Right hindlimb (tissue), 1 donor: Measurements from ENCODE around the gene CDK5.
"Not testable (repeated sequence)": the region's sequence is repeated elsewhere in the genome, so short reads cannot be mapped to it uniquely, and the experiment has no call there.

Source experiments
- DNase-seq: peaks from one replicate; pipeline ENCODE4 v3.0.0-alpha.2; 2018

The CDK5 gene

GRCh38 chr7:151056283-151056665 is 1.4 kb downstream of the CDK5 start:
- DNase-seq: no peak

GRCh38 chr7:151053751-151054150 is 3.9 kb downstream of the CDK5 start:
- no peak for DNase-seq

- DNase-seq: no peak
These were observed 4.6 kb downstream of the CDK5 start for GRCh38 chr7:151053096-151053495.

DNA sequence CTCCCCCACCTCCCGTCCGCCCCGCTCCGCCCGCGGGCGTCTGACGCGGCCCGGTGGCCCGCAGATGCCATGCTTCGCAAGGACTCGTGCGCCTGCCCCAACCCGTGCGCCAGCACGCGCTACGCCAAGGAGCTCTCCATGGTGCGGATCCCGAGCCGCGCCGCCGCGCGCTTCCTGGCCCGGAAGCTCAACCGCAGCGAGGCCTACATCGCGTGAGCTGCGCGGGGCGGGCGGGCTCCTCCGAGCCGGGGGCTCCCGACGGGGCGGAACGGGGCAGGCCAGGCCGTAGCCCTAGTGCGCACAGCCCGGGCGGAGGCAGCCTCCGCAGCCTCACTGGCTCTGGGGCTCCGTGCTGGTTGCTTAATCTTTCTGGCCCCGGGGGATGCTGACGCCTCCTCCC is 6.6 kb downstream of the CDK5 start:
- DNase-seq: peak; percentile 80

DNA sequence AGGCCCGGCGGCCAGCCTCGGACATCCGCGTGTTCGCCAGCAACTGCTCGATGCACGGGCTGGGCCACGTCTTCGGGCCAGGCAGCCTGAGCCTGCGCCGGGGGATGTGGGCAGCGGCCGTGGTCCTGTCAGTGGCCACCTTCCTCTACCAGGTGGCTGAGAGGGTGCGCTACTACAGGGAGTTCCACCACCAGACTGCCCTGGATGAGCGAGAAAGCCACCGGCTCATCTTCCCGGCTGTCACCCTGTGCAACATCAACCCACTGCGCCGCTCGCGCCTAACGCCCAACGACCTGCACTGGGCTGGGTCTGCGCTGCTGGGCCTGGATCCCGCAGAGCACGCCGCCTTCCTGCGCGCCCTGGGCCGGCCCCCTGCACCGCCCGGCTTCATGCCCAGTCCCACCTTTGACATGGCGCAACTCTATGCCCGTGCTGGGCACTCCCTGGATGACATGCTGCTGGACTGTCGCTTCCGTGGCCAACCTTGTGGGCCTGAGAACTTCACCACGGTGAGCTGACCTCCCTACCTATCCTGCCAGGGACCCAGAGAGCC is 8.7 kb downstream of the CDK5 start:
- DNase-seq: no peak

DNA sequence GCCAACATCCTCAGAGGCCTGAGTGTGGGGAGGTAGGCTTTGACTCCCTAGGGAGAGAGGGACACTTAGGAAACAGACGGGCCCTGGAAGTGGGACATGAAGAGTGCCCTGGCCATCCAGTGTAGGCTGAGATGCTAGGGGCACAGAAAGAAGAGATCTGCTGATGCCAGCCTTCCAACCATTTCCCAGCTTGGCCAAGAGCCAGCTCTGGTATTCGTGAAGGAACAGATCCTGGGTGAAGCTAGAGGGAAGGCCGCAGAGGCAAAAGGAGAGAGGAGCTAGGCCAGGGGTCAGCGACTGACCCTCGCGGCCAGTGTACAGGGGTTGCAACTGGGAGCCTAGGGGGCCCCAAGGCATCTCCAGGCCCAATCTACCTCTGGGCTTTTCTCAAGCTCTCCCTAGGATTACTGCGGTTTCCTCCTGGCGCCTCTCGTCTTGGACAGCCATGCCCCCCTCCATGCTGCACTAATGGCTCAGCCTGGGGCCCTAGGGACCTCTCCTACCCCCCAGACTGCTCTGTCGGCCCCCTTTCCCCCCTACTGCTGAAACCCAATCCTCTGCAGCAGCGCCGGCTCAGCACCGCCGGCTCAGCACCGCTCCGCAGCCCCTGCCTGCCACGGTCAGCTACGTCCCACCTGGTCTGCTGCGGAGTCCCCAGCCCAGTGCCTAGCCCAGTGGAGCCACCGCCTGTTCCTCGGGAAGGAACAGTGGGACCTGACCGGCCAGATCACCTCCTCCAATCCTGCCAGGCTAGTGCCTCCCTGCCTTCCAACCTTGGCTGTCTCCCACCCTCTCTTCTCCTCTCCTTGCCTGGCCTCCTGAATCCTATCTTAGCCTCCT is 9.5 kb downstream of the CDK5 start, which contains the start of gene ASIC3:
TSS of gene ASIC3 (plus strand) at position 556 of the 840 bp plus-strand sequence. CDS start 355 bp downstream, outside the sequence.
- DNase-seq: no peak

DNA sequence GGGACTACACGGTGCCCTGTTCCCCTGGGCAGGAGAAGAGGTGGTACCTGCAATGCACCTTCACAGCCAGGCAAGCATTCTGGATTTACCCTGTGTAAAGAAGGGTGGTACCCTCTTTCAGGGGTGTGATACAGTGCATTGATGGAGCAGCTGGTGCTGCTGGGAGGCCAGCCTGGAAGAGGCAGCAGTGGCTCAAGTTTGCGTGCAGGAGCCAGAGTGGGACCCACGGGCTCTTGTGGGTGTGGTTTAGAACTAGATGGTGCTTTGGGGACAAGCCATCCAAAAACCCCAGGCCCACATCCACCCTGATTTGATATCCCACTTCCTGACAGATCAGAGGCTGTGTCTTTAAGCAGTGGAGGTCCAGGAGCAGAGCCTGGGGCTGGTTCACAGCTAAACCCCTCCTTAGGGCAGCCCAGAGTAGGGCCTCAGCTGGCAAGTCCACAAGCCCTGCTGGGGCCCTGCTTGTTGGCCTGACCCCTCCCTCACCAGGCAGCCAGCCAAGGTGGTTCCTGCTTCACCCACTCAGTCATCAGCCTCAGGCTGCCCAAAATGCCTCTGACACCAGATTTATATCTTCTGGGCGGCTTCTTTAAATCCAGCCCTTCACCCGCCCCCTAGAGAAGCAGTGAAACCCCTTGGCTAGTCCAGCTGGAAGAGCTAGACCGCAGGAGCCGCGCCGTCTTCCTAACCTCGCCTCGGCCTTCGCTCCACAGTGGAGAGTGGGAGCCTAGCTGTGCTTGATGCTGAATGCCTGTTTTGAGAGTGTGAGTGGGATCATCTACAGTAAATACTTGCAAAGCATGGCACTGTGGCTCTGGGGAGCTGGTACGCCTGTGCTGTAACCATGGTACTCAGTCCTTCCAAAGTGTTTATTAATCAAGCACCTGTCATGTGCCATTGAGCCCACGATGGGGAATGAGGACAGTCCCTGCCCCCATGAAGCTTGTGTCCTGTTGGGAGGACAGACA is 10.8 kb downstream of the CDK5 start:
- DNase-seq: peak; percentile 85

DNA sequence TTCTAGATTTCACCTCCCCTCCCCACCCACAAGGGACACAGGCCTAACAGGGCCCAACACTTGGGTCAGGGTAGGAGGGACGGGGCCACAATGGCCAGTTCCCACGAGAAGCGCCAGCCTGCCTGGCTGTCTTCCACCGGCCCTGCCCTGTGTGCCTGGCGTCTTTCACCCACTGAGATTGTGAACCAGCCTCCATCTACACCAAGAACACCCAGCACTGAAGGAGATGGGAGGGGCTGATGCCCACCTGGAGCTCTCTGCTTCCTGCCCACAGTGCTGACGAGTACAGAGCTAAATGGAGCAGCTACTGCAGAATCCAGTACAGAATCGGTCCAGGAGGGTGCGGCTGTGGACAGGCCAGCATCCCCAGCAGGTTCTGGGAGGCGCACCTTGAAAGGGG is 11.7 kb downstream of the CDK5 start:
- DNase-seq: no peak

DNA sequence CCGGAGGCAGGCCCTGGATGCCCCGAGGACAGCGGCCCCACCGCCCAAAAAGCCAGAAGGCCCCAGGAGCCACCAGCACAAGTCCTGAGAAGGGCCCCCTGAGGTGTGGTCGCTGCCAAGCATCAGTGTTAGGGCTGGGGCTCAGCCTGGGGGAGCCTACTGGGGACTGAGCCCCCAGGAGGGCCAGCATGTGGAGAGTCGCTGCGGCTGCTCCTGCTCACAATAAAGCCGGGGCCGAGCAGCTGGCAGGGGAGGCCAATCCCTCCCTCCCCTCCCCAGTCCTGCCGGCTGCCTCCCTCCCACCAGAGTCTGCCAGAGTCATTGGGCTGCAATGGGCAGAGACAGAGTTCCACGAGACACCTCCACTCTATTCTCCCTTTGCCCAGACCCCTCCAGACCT is 12.4 kb downstream of the CDK5 start:
- no peak for DNase-seq

- DNase-seq: no peak
These were observed 13.7 kb downstream of the CDK5 start for GRCh38 chr7:151043959-151044358.

DNA sequence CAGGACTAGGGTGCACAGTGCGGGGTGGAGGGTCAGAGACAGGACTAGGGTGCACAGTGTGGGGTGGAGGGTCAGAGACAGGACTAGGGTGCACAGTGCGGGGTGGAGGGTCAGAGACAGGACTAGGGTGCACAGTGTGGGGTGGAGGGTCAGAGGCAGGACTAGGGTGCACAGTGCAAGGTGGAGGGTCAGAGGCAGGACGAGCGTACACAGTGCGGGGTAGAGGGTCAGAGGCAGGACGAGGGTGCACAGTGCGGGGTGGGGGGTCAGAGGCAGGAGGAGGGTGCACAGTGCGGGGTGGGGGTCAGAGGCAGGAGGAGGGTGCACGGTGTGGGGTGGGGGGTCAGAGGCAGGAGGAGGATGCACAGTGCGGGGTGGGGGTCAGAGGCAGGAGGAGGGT is 14.2 kb downstream of the CDK5 start:
- not testable (repeated sequence) for DNase-seq

- DNase-seq: no peak
These were observed 16.9 kb downstream of the CDK5 start for GRCh38 chr7:151040616-151041375.

DNA sequence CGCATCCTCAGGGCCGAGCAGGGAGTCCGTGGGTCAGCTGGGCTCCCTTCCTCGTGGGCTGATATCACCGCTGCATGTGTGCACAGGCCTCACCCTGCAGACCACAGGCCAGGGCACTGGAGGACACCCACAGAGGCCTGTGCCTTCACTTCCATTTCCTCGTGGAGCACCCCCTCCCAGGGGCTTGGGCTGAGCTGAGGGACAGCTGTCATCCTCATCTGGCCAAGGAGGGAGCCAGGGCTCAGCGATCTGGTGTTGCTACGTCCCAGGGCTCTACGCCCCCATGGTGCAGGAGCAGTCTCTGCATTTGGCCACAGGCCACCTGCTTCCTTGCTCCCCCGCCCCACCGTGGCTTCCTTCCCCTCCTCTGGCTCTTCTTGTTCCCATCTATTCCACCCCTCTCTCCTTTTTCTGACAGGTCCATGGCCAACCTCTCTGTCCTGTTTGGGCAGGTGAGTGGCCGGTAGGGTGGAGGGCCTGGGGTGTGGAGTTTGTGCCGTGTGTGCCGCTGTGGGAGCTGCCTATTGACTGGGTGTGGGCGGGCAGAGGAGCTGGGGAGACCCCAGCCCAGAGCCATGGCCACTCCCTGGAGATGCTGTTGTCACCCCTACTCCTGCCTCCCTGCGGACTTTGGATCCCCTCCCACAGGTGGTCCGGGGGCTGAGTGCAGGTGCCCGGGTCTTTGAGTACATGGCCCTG is 17.7 kb downstream of the CDK5 start:
- DNase-seq: no peak

- no peak for DNase-seq
These were observed 18.5 kb downstream of the CDK5 start for GRCh38 chr7:151038951-151039849.

- no peak for DNase-seq
These were observed 21.8 kb downstream of the CDK5 start for GRCh38 chr7:151035902-151036301.

DNA sequence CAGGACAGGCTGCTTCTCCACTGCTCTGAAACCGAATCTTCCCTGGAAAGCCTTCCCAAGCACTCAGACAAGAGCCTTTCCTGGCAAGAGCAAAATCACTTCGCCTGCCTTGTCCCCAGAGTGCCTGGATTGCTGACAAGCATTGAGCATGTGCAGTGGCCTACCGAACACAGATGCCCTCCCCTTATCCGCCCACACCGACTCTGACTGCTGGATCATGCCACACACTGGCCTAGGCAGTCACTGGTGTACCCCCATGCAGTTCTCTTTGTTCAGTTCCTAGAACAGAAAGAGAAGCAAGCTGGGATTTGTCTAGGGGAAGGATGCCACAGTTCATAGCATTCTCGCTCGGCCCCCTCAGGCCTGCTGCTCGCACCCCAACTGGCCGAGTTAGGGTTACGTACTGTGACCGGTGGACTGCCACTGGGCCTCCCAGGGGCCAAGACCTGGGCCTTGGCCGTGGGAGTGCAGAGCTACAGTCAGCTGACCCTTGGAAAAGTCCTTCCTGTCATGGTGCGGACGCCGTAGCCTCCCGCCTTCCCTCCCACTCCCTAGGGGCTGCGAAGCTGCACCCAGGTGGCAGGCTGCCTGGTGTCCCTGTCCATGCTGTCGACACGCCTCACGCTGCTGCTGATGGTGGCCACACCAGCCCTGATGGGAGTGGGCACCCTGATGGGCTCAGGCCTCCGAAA is 22.5 kb downstream of the CDK5 start:
- no peak for DNase-seq

- no peak for DNase-seq
These were observed 23.2 kb downstream of the CDK5 start for GRCh38 chr7:151034312-151035025.

DNA sequence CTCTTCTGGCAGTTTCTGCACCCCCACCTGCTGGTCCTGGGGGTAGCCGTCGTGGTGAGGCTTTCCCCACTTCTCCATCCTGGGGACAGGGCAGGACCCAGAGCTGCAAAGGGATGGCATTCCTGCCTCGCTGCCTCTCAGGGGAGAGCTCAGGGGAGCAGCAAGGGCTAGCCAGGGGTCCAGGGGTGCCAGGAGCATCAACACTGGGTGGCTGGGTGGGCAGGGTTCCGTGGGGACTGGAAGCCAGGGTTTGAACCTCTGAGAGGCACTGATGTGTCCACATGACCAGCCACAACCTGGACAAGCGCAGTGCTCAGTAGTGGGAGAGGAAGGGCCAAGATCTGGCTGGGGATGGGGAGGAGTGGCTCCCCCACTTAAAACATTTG is 23.8 kb downstream of the CDK5 start:
- no peak for DNase-seq
